HG03558 (cell line): Measurements from ENCODE around the gene SLC38A10.

Experiments used
- ATAC-seq: cut with Tn5 transposase; IDR thresholded peaks from one replicate; pipeline ENCODE4 v1.9.1; 2021; ENCODE audit warnings: moderate number of reproducible peaks; ENCODE audit not compliant: unreplicated experiment; ENCODE audit errors: extremely low read depth

The SLC38A10 gene

DNA sequence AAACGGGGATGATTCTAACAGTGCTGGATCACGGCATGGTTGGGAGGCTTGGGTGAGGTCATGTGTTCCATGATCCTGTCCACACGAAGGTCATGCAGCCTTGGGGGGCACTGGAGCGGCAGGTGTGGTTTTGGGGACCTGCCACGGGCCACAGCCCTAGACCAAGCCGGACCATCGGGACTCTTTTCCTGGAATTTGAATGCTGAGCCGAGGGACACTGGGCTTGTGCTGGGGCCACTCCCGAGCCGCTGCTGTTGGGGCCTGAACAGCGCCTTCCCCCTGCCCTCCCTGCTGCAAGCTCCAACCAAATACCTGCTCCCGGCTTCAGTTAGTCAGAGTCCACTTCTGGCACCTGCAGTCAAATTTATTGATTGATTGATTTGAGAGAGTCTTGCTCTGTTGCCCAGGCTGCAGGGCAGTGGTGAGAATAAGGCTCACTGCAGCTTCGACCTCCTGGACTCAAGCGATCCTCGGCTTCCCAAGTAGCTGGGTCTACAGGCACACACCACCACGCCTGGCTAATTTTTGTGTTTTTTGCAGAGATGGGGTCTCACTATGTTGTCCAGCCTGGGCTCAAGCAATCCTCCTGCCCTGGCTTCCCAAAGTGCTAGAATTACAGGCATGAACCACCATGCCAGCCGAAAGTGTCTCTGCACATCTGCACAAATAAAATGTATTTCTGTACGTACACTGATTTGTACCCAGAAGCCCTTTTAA is 37.2 kb upstream of the SLC38A10 start:
- no peak for ATAC-seq

- ATAC-seq: no peak
These were observed 36.5 kb upstream of the SLC38A10 start for GRCh38 chr17:81331527-81332043.

DNA sequence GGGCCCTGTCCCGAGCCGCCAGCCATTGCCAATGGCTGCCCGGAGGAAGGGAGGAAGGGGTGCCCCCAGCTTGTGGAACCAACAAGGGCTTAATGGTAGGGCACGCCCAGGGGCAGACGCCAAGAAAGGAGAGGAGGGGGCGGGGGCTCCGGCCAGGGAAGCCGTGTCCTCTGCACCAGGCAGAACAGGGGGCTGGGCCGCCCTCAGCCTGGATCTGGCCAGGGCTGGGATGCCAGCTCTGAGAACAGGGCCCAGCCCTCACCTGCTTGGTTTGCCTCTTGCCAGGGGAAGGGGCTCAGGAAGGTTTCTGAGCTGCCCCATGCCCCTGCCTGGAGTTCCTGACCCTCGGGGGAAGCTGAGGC is 35.8 kb upstream of the SLC38A10 start:
- ATAC-seq: no peak

- no peak for ATAC-seq
These were observed 35.1 kb upstream of the SLC38A10 start for GRCh38 chr17:81329927-81330883.

DNA sequence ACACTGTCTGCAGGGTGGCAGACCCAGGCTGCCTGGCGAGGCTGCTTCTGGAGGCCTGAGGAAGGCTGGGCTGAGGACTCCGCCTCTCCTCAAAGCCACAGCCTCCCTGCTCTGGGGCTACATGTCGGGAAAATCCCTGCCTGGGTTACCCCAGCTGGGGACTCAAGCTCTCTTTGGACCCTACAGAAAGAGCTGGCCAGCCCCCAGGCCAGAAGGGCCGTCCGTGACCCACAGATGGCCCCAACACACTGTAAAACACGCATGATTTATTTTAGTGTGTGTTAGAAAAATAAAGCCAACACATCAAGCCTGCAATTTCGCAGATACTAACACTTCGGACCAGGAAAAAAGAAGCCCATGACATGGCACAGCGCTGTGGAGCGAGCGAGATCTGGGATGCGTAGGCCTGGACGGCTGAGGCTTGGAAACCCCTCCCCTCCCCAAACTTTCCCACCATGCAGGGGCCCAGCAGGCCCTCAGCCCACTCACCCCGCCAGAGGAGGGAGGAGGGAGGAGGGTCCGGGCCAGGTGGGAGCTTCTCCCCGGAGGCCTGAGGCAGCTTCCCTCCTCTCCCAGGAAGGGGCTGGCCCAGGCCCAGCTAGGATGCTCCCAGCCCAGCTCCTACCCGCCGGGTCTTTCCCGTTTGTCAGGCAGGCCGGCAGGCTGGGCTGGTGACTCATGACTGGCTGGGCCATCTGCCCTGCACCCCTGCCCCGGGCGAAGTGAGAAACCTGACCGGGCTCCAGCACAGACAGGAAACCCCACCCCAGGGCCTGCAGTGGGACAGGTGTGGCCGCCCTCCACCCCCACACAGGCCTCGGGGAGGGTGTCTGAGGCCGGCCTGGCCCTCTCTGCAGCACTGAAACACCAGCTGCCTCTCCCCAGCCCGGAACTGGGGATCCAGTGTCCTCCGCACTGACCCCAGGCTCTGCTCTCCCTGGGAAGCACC is 34.1 kb upstream of the SLC38A10 start:
- ATAC-seq: no peak

GRCh38 chr17:81328489-81328888 is 33.4 kb upstream of the SLC38A10 start:
- ATAC-seq: no peak

- no peak for ATAC-seq
These were observed 30.7 kb upstream of the SLC38A10 start for GRCh38 chr17:81325714-81326358.

GRCh38 chr17:81324851-81325713 is 30.0 kb upstream of the SLC38A10 start:
- ATAC-seq: no peak

- no peak for ATAC-seq
These were observed 29.2 kb upstream of the SLC38A10 start for GRCh38 chr17:81324177-81324850.

- ATAC-seq: no peak
These were observed 28.3 kb upstream of the SLC38A10 start for GRCh38 chr17:81323411-81323868.

- ATAC-seq: no peak
These were observed 27.9 kb upstream of the SLC38A10 start for GRCh38 chr17:81323083-81323369.

DNA sequence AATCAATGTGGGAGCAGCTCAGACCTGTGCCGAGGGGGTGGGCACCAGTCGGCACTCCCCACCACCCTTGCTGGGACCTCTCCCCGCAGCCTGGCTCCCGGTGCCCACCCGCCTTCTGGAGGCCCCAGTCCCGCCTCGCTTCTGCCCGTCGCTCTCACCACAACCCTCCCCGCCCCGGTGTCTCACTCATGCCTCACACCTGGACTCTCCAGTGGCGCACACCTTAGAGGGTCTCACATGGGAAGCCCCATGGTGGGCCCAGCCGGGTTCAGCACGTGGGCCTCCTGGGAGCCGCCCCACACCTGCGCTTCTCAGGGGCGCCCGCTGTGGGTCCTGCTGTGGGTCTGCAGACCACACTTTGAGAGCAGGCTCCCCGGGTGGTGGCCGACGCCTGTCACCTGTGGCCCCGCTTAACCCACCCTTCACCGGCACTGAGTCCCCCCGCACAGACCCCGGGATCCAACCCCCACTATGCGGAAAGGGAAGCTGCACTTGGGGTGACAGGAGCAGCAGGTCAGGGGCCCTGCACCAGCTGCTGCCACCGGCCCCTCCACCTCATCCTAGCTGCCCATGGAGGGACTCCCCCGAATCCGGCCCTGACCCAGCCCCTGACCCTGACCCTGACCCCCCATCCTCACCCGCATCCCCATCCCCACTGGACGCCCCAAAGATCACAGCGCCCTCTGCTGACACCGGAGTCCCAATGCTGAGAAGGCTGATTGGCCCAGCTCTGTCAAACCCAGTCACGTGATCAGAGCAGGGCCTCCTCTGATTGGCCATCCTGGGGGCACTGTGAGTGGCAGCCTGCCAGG is 27.4 kb upstream of the SLC38A10 start:
- no peak for ATAC-seq

DNA sequence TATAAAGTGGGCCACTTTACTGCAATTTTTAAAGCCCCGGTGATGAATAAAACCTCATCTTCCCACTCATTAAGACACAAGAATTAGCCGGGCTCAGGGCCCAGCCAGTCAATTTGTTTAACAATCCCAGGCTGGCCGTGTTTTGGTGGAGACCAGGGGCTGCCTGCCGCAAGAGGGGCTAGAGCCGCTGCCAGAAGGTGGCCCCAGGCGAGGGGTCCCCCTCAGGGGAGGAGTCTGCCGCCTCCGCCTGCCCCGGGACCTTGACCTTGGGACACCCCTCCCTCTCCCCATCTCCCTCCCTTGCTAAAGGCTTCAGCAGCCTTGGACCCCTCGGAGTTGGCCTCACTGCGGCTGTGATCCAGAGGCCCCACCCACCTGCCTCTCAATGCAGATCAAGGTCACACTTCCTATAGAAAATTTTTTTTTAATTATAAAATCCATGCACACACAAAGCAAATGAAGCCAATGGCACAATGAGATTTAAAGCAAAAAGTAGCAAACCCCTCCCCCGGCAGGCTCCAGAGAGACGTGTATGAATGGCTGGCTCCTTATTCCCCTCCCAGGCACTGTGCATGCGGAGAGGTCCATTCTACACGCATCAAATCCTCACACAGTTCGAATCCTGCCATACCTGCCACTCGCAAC is 23.0 kb upstream of the SLC38A10 start:
- no peak for ATAC-seq

GRCh38 chr17:81317530-81317821 is 22.4 kb upstream of the SLC38A10 start:
- no peak for ATAC-seq

DNA sequence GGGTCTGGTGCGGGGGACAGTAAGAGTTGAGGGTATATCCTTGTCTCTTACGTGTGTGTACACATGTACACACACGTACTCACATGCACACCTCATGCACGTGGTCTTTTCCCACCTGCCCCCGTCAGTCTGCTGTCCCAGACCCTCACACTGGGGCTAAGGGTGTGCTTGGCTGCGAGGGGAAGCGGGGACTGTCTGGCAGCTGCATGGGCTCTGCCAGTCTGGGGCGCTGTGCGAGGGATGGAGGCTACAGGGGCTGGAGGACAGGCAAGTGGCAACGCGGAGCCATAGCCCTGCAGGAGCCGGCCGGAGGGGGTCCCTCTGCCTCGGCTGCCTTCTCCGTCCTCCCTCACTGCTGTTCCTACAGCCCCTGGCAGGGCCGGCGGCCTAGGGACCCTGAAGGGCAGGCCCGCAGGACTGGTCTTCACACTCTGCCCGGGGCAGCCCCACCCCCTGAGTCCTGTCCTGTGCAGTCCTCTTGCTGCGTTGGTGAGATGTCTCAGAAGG is 20.8 kb upstream of the SLC38A10 start:
- no peak for ATAC-seq

GRCh38 chr17:81315129-81315884 is 20.2 kb upstream of the SLC38A10 start:
- no peak for ATAC-seq
